ENCODE measurements around the gene WDR55. TPM values are rescaled to one million over a fixed set of nuclear protein-coding genes. Genes with fewer than 3 reads are reported as not detected.

The WDR55 gene
- total and polyA plus RNA-seq, 2 of the 8 experiments (the other 6 are each of a cell fraction or from before 2014, with no cell fraction given): 15.3 to 22.7 TPM

- TF ChIP-seq KDM5A (IDR thresholded peaks at IDR 0.05; ENCODE audit: low read length): peak; percentile 48; the same call in 1 of the 2 replicates
- no peak for TF ChIP-seq POU5F1 (IDR thresholded peaks at IDR 0.05; ENCODE audit: low read depth, low read length)
- no peak for TF ChIP-seq EP300 (IDR thresholded peaks at IDR 0.05; ENCODE audit: borderline replicate concordance in 1 of 2, low read depth in 2 of 2, low read length in 2 of 2)
- no peak for TF ChIP-seq RAD21 (IDR thresholded peaks at IDR 0.05 in 1 of 2, conservative IDR thresholded peaks at IDR 0.05 in 1 of 2; ENCODE audit: low read depth in 2 of 2, low read length in 2 of 2)
- TF ChIP-seq CBX8 (IDR thresholded peaks at IDR 0.05; ENCODE audit: borderline replicate concordance, low read depth, low read length): no peak
- TF ChIP-seq YY1 (IDR thresholded peaks at IDR 0.05; ENCODE audit: low read depth, low read length): peak; percentile 66; the same call in 1 of the 2 replicates
- peak; percentile 74 for TF ChIP-seq TBP (IDR thresholded peaks at IDR 0.05; ENCODE audit: low read depth, low read length)
- peak; percentile 93 for TF ChIP-seq GABPA (IDR thresholded peaks at IDR 0.05; ENCODE audit: borderline replicate concordance, insufficient read depth, low read length)
- peak; percentile 73 to 95; a peak in 3 of 4 replicates for TF ChIP-seq SIN3A (conservative IDR thresholded peaks at IDR 0.05 in 1 of 2, IDR thresholded peaks at IDR 0.05 in 1 of 2; ENCODE audit: low read depth in 1 of 2, low read length in 2 of 2)
- no peak for TF ChIP-seq CHD1 (IDR thresholded peaks at IDR 0.05; ENCODE audit: low read depth, low read length)
- TF ChIP-seq, protein P1, sequence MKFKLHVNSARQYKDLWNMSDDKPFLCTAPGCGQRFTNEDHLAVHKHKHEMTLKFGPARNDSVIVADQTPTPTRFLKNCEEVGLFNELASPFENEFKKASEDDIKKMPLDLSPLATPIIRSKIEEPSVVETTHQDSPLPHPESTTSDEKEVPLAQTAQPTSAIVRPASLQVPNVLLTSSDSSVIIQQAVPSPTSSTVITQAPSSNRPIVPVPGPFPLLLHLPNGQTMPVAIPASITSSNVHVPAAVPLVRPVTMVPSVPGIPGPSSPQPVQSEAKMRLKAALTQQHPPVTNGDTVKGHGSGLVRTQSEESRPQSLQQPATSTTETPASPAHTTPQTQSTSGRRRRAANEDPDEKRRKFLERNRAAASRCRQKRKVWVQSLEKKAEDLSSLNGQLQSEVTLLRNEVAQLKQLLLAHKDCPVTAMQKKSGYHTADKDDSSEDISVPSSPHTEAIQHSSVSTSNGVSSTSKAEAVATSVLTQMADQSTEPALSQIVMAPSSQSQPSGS (IDR thresholded peaks at IDR 0.05; ENCODE audit: low read length): no peak
- TF ChIP-seq SP2 (IDR thresholded peaks at IDR 0.05; ENCODE audit: low read length): peak; percentile 79
- peak; percentile 43; the same call in 1 of the 2 replicates for TF ChIP-seq GTF2F1 (IDR thresholded peaks at IDR 0.05; ENCODE audit: borderline replicate concordance, low read depth, low read length)
- no peak for TF ChIP-seq KDM1A (IDR thresholded peaks at IDR 0.05; ENCODE audit: borderline replicate concordance, low read length)
- no peak for TF ChIP-seq RNF2 (IDR thresholded peaks at IDR 0.05; ENCODE audit: borderline replicate concordance, low read depth, low read length, missing control alignments, poor library complexity, severe bottlenecking)
- no peak for TF ChIP-seq HDAC6 (IDR thresholded peaks at IDR 0.05; ENCODE audit: low read depth, low read length)
- peak; percentile 71 to 77 for TF ChIP-seq POLR2A (IDR thresholded peaks at IDR 0.05; ENCODE audit: control extremely low read depth in 1 of 2, low read depth in 2 of 2, low read length in 2 of 2)
- peak; percentile 81 for TF ChIP-seq TAF1 (IDR thresholded peaks at IDR 0.05; ENCODE audit: low read depth, low read length)
- peak; percentile 60; the same call in 1 of the 2 replicates for TF ChIP-seq E2F6 (IDR thresholded peaks at IDR 0.05)
Observed at GRCh38 chr5:140690941-140691924, 26.5 kb downstream of the WDR55 start, which contains the start of the genes HARS1 and HARS2 (continued).

All from H1 (cell line).